HepG2 (cell line): ENCODE data around the gene GRIFIN. TPM values are rescaled to one million over a fixed set of nuclear protein-coding genes. Genes with fewer than 3 reads are reported as not detected.

Source experiments
- ARID4A ChIP-seq: sonication (generic); formaldehyde crosslinking; IDR thresholded peaks from 2 replicates; pipeline ENCODE4 v1.5.0; 2020; ENCODE audit warnings: mild to moderate bottlenecking, missing genetic modification reagents, borderline replicate concordance
- ZBTB7B ChIP-seq: sonication (generic); formaldehyde crosslinking; IDR thresholded peaks from 2 replicates; pipeline ENCODE4 v1.4.0; 2020; ENCODE audit warnings: missing genetic modification reagents
- ZNF687 ChIP-seq: sonication (generic); formaldehyde crosslinking; IDR thresholded peaks from 2 replicates; pipeline ENCODE4 v1.5.1; 2020; ENCODE audit warnings: mild to moderate bottlenecking, missing genetic modification reagents, moderate library complexity
- polyA plus RNA-seq, 8 experiments: library from polyadenylated mRNA; depleted of rRNA in 3 of 8; stranded (reverse) in 7 of 8; unstranded in 1 of 8; fragments of >200 nt; fragmentation: Illumina TruSeq in 4 of 8; extraction: Trizol in 4 of 8; gene quantifications; 2 replicates each; pipeline versions ENCODE4 v1.2.1 to v1.2.3, GENCODE V29; 2011 to 2016; ENCODE audit warnings: low read depth in 4 of 8, missing spikeins in 1 of 8, mixed read lengths in 1 of 8; ENCODE audit not compliant: insufficient read depth in 1 of 8
- total RNA-seq, 5 experiments: library from RNA; depleted of rRNA; stranded (reverse); fragments of >200 nt; fragmentation: Illumina TruSeq; extraction: Trizol; gene quantifications; 2 replicates each; pipeline ENCODE4 v1.2.3, GENCODE V29; 2016; ENCODE audit warnings: low read depth in 1 of 5

The GRIFIN gene
- total and polyA plus RNA-seq, 2 of the 13 experiments (the other 11 are each of a cell fraction or from before 2014, with no cell fraction given): not detected

DNA sequence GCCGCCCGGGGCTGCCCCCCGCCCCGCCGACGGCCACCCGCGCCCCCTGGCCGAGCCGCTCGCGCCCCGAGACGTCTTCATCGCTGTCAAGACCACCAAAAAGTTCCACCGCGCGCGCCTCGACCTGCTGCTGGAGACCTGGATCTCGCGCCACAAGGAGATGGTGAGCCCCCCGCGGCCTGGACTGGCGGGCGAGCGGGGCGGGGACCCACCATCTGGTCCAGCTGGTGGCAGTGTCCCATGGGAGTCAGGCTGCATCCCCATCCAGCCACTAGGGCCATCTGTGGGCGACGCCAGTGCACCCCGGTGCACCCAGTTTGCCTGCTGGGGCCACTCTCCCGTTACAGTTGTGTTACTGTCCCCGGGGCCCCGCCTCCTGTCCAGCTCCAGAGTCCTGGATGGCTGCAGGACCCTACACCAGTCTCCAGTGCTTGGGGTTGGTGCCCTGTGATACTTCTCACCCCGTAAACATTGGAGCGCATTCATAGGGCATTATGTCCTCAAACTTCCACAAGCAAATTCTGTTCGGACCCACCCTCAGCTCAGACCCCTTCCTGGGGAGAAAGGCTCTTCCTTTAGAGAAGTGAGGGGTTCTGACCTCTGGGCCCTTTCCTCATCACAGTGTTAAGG, 44.0 kb upstream of the GRIFIN start (continued):
- TF ChIP-seq ARID4A (CRISPR knock-in tag): 0 out of 2 replicates have a peak, but pooled peaks have one; percentile 26
- no peak for TF ChIP-seq ZBTB7B (CRISPR knock-in tag)
- TF ChIP-seq ZNF687 (CRISPR knock-in tag): peak; percentile 28; the same call in 1 of the 2 replicates
